Measurements from ENCODE around the gene NUDT8. TPM values are rescaled to one million over a fixed set of nuclear protein-coding genes. Genes with fewer than 3 reads are reported as not detected.
"Not testable (repeated sequence)": the region's sequence is repeated elsewhere in the genome, so short reads cannot be mapped to it uniquely, and the experiment has no call there.

The NUDT8 gene
- total RNA-seq, 4 donors from 2014 or later: 1.9 to 4.8 (median 3.5) TPM

GRCh38 chr11:67638535-67639437 lies 9.0 kb upstream of the NUDT8 start:
- TF ChIP-seq POLR2AphosphoS5 (IDR thresholded peaks at IDR 0.05): no peak
- TF ChIP-seq POLR2A (IDR thresholded peaks at IDR 0.05; ENCODE audit: low read depth): no peak
- TF ChIP-seq CTCF (IDR thresholded peaks at IDR 0.05): no peak
- TF ChIP-seq EP300 (IDR thresholded peaks at IDR 0.05): no peak
- intact Hi-C loops (cut with DNase I): no loop called here
- Histone ChIP-seq H3K27me3 (peaks cover 0 to 44% (median 0%) of the 10 kb centered on the region in 4 donors), H3K27ac (replicated peaks in 1 of 4) (no peak overlapping the region), H3K4me3 (no peak overlapping the region), H3K4me1 (peaks cover 0 to 6% (median 2%) of the 10 kb centered on the region in 4 donors), H3K9me3 (no peaks in the 10 kb centered on the region), H3K36me3 (no peaks in the 10 kb centered on the region)
- WGBS: 90% methylated on average over 8 of the region's 24 CpGs
- DNase-seq (ENCODE audit: extremely low spot score): no peak

GRCh38 chr11:67637441-67637840 lies 7.7 kb upstream of the NUDT8 start:
- H3K36me3 ChIP-seq; H3K4me1 ChIP-seq; H3K9me3 ChIP-seq; DNase-seq (ENCODE audit: extremely low spot score); H3K27ac ChIP-seq (replicated peaks in 1 of 4); H3K4me3 ChIP-seq; intact Hi-C loops (cut with DNase I): not testable (repeated sequence)
- WGBS: 79% methylated on average over 3 of the region's 3 CpGs
- H3K27me3 ChIP-seq: peaks cover 0 to 44% (median 0%) of the 10 kb centered on the region in 4 donors

GRCh38 chr11:67636962-67637361 lies 7.2 kb upstream of the NUDT8 start:
- no peak for DNase-seq (ENCODE audit: extremely low spot score)
- no peak overlapping the region for H3K4me3 ChIP-seq
- peaks cover 0 to 44% (median 0%) of the 10 kb centered on the region in 4 donors for H3K27me3 ChIP-seq
- intact Hi-C loops (cut with DNase I): no loop called here
- WGBS: 73% methylated on average over 6 of the region's 6 CpGs
- H3K4me1 ChIP-seq: peaks cover 0 to 6% (median 2%) of the 10 kb centered on the region in 4 donors
- H3K36me3 ChIP-seq: no peaks in the 10 kb centered on the region
- TF ChIP-seq EP300 (IDR thresholded peaks at IDR 0.05) (no peak), POLR2AphosphoS5 (IDR thresholded peaks at IDR 0.05) (no peak), CTCF (IDR thresholded peaks at IDR 0.05) (no peak), POLR2A (IDR thresholded peaks at IDR 0.05; ENCODE audit: low read depth) (no peak)
- no peak overlapping the region for H3K27ac ChIP-seq (replicated peaks in 1 of 4)
- no peaks in the 10 kb centered on the region for H3K9me3 ChIP-seq

GRCh38 chr11:67635231-67635521 lies 5.4 kb upstream of the NUDT8 start:
- no peak for DNase-seq (ENCODE audit: extremely low spot score)
- Histone ChIP-seq H3K27me3 (peaks cover 0 to 27% (median 0%) of the 10 kb centered on the region in 4 donors), H3K4me1 (peaks cover 5 to 19% (median 10%) of the 10 kb centered on the region in 4 donors), H3K36me3 (no peaks in the 10 kb centered on the region), H3K4me3 (no peak overlapping the region), H3K9me3 (no peaks in the 10 kb centered on the region), H3K27ac (replicated peaks in 1 of 4) (no peak overlapping the region)
- no peak for TF ChIP-seq POLR2AphosphoS5 (IDR thresholded peaks at IDR 0.05)
- TF ChIP-seq CTCF (IDR thresholded peaks at IDR 0.05): no peak
- TF ChIP-seq POLR2A (IDR thresholded peaks at IDR 0.05; ENCODE audit: low read depth): no peak
- no peak for TF ChIP-seq EP300 (IDR thresholded peaks at IDR 0.05)
- 86% methylated on average over 4 of the region's 4 CpGs for WGBS
- intact Hi-C loops (cut with DNase I): no loop called here

GRCh38 chr11:67634366-67635230 lies 4.9 kb upstream of the NUDT8 start:
- H3K27ac ChIP-seq (replicated peaks in 1 of 4): no peak overlapping the region
- no peaks in the 10 kb centered on the region for H3K9me3 ChIP-seq
- H3K36me3 ChIP-seq: no peaks in the 10 kb centered on the region
- intact Hi-C loops (cut with DNase I): loop anchor here (5.0 kb wide), 1 partner anchor 173 kb away; no protein-coding TSS in a partner anchor
- no peak for DNase-seq (ENCODE audit: extremely low spot score)
- peaks cover 5 to 14% (median 11%) of the 10 kb centered on the region in 4 donors for H3K4me1 ChIP-seq
- whole genome bisulfite sequencing: 80% methylated on average over 6 of the region's 20 CpGs
- H3K4me3 ChIP-seq: no peak overlapping the region
- no peak for TF ChIP-seq CTCF (IDR thresholded peaks at IDR 0.05)
- TF ChIP-seq EP300 (IDR thresholded peaks at IDR 0.05): no peak
- no peak for TF ChIP-seq POLR2AphosphoS5 (IDR thresholded peaks at IDR 0.05)
- no peak for TF ChIP-seq POLR2A (IDR thresholded peaks at IDR 0.05; ENCODE audit: low read depth)
- H3K27me3 ChIP-seq: peaks cover 0 to 21% (median 0%) of the 10 kb centered on the region in 4 donors

Data from esophagus muscularis mucosa (tissue), 4 donors.